Jurkat, Clone E6-1 (cell line): ENCODE data around the gene SST.

Source experiments
- DNase-seq: peaks from one replicate; pipeline ENCODE4 v3.0.0-alpha.2; 2011; ENCODE audit warnings: low read depth, low spot score
- H3K4me3 ChIP-seq: 2 replicates; pipeline ENCODE4 v1.5.1; 2011; ENCODE audit warnings: mild to moderate bottlenecking, low read length, control low read depth, moderate library complexity

Gene SST

DNA sequence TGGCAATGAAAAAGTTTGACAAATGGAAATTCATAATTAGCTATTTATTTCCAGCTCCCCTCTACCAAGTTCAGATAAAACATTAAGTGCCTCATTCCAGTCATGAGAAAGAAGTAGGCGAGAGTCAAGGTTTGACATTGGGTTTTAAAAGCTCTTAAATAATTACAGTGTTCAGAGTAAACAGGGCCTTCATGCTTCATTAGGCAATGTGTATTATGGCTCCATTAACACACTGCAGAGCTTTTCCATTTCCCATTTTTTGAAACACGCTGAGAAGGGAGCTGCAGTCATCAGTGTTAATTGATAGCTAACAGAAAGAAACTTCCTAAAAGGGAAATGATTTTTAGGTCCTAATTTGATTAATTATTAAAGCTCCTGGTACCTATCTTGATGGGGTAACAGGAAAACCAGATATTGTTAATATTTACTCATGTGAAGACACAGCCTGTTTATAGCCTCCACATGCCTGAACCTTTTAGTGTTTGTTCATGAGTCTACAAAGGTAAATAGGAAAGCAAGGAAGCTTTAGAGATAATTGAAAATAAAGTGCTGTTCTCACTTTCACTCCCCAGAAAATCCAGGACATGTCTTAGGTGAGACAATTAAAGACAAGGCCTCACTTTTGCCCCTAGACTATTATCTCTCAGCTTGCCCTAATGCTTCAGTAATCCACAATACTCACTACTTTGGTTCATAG, 28.7 kb downstream of the SST start:
- no peak for DNase-seq
- H3K4me3 ChIP-seq = no peak overlapping the region

DNA sequence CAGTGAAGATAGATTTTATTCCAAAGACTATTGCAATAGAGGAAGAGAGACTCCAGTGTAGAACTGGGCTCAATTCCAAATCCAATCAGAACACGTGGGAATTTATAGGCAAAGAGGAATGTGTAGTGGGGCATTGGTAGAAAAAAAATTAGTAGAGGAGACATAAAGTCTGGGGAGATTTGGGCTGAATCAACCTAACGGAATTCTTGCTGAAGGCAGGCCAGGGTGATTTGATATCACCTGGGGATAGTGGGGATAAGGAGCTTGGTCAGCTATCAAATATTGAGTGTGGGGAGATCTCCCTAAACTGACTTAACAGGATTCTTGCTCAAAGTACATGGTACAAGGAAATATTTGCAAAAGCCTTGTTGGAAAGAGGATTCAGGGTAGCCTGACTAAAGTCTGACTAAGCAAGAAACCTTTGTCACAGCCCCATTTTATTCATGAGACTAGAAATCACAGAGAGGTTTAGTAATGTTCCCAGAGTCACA, 29.6 kb downstream of the SST start:
- no peak for DNase-seq
- no peak overlapping the region for H3K4me3 ChIP-seq

DNA sequence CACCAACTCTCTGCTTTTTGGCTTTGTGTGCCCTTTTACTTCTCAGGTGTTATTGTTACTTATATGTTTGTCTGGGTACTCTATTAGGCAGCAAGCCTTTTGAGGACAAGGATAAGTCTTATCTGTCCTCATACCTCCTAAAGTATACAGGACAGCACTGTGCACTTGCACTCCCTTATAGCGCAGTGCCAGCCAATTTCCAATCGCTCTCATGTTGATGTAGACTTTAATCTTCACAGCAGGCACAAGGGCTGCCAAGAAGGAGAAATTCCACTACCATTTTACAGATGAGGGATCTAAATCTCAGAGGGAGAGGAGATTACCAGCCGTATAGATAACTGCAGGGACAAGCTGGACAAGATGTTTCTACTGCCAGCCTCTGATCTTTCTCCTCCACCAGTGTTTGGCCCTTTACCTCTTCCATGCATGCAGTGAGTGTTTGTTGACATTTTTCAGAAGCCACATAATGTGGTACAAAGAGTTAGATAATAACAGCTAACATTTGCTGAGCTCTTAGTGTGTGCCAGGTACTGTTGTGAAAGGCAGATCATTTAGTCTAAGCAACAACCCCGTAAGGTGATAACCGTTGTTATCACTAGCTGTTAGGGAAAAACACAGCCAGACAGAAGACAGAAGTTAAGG, 30.1 kb downstream of the SST start:
- no peak for DNase-seq
- H3K4me3 ChIP-seq = no peak overlapping the region

DNA sequence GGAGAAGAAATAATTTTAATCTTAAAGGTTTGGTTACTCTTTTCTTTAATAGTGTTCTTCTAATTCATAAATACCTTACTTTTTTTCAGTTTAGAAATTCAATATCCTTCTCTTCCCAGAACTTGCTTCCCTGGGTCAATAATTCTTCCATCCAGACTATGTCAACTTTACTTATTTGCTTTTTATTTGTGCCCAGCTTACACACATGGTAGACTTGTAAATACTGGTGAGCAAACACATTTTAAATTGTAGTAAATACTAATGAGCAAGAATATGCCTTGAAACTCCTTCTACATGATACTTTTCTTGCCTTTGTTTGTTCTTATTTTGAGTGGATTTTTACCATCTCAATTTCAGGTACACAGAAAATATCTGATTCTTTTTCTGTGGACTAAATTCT, 33.7 kb downstream of the SST start:
- DNase-seq = no peak
- H3K4me3 ChIP-seq = no peak overlapping the region

DNA sequence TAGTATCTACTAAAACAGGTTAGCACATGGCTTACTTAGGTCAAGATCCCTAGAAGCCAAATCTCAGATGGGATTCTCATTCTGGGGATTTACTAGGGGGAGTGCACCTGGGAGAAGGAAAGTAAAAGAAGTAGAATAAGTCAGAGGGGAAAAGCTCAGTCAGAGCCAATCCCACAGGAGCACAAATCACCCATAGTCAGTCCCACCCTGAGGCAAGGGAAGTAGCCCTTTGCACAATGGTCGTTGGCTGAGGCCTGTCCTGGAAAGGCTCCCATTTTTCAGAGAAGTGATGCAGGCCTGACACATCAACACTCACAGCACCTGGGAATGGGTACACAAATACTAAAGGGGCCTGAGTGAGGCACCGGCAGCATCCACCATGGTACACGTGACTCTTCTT, 39.8 kb downstream of the SST start:
- DNase-seq = no peak
- H3K4me3 ChIP-seq = no peak overlapping the region

DNA sequence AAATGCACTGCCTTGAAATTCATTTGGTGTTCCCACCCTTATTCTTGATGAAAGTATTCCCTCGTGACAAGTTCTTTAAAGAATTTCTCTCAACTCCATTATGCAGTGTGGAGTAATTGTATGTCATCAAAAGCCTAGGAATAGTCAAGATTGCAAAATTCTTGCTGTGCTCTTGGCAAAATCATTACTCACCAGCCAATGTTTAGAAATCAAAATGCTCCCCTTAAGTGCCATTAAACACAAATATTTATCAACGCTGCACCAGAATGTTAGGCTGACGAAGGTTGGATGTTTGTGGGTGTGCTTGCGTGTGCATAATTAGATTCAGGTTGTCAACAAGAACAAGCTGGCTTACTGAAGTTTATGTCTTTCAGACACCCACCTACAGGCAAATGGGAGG, 40.5 kb downstream of the SST start:
- no peak overlapping the region for H3K4me3 ChIP-seq
- DNase-seq = no peak

DNA sequence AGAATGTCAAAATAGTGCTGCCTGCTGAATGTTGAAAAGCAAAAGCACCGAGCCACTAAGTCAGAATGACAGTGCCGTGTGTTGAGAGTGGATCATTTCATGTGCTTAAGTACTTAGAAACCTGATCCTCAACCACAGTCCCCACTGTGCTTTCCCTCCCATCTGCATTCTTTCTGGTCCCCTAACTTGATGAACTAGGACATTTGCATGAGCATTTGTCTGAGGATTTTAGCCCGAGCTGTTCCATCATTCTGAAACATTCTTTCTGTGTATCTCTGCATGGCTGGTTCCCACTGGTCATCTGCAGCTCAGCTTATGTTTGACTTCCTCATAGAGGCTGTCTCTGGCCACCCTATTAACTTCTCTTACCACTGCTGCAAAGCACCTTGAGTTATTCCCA, 42.0 kb downstream of the SST start:
- no peak for DNase-seq
- H3K4me3 ChIP-seq = no peak overlapping the region

DNA sequence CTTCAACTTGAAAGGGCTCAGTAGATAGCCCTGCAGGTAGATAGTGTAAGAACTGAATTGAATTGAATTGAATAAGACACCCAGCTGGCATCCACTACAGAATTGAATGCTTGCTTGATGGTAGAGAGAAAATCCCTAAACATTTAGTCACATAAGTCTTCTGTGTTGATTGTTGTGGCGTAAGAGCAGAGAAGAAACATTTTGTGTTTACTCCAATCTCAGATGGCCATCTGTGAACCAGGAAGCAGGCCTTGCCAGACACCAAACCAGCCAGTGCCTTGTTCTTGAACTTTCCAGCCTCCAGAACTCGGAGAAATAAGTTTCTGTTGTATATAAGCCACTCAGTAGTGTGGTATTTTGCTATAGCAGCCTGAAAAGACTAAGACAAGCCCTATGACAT, 43.6 kb downstream of the SST start:
- DNase-seq = no peak
- no peak overlapping the region for H3K4me3 ChIP-seq

DNA sequence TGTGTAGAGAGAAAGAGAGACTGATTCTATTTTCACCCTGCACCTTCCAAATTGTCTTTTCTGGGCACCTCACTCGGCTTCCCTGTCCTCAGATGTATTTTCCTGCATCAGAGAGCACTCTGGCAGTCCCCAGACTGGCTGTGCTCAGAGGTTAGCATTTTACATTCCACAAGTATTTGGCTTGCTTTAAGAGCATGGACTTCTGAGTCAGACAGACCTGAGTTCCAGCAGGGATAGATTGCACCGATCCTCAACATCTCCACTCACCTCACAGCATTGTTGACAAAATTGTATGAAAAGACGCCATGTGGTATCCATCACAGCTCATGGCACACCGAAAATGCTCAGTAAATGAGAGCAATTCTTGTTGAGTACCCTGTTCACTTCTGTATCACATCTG, 45.6 kb downstream of the SST start:
- DNase-seq = no peak

DNA sequence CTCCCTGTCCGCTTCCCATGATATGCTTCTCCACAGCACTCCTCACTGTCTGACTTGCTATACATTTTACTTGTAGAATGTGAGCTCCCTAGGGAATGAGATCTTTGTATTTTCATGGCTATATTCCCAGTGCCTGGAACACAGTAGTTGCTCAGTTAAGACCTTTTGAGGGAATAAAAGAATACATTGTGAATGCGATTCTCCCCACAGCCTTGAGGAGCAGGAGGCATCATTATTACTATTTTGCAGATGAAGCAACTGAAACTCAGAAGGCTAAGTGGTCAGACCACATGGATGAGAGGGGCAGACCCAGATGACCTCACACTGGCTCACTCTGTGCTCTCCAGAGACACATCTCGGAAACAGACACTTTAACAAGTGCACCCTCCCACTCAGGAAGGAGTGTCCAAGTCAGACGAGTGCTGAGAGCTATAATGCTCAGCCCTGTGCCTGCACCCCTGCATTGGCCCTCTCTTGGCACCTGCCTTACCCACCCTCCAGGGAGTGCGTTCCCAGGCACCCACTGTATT, 46.8 kb downstream of the SST start:
- no peak overlapping the region for H3K4me3 ChIP-seq
- no peak for DNase-seq

More for the DNA sequence above, 45.6 kb downstream of the SST start:
- no peak overlapping the region for H3K4me3 ChIP-seq

DNA sequence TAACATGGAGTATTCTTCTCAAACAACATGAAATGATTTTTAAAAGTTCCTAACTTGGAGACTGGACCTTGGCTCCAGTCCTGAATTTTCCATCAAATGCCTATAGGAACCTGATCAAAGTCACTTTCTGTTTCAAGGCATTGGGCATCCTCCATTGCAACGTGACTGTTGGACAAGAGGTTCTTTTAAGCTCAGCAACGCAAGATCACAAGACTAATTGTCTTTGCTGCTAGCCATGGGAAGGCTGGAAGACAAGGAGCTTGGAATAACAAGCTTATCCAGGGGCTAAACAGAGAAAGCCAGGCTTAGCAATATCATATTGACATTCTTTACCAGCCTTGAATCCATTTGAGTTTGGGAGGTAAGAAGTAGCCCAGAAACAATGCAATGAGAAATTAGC, 48.3 kb downstream of the SST start:
- no peak for DNase-seq
- H3K4me3 ChIP-seq = no peak overlapping the region

DNA sequence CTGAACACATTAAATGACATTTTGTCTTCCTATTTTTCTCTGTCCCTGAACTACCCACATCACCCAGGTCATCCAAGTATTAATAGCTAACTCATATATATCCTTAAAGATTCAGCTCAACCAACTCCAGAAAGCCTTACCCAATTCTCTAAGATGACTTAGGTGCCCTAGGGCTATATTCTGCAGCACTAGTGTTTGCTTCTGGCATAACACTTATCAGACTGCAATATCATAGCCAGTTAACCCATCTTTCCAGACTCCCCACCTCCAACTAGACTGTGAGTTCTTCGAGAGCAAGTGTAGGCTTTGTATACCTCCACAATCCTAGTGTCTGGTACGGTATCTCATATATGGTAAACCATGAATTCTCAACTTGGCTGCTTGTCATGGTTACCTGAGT, 50.7 kb downstream of the SST start:
- DNase-seq = no peak

More for the DNA sequence above, 50.7 kb downstream of the SST start:
- H3K4me3 ChIP-seq = no peak overlapping the region
